ENCODE data around the gene EFR3B.
"Not testable (repeated sequence)": the region's sequence is repeated elsewhere in the genome, so short reads cannot be mapped to it uniquely, and the experiment has no call there.

The EFR3B gene

GRCh38 chr2:25090801-25091200, 48.9 kb downstream of the EFR3B start:
- H3K4me3 ChIP-seq (ENCODE audit: low read length): no peak overlapping the region
- no peak for TF ChIP-seq ZNF274 (IDR thresholded peaks at IDR 0.05; ENCODE audit: low read depth, low read length)

- TF ChIP-seq ZNF274 (IDR thresholded peaks at IDR 0.05; ENCODE audit: low read depth, low read length): no peak
- H3K4me3 ChIP-seq (ENCODE audit: low read length): no peak overlapping the region
Observed at GRCh38 chr2:25091265-25091664, 49.4 kb downstream of the EFR3B start.

GRCh38 chr2:25098056-25098455, 56.2 kb downstream of the EFR3B start:
- no peak overlapping the region for H3K4me3 ChIP-seq (ENCODE audit: low read length)
- no peak for TF ChIP-seq ZNF274 (IDR thresholded peaks at IDR 0.05; ENCODE audit: low read depth, low read length)

- TF ChIP-seq ZNF274 (IDR thresholded peaks at IDR 0.05; ENCODE audit: low read depth, low read length): no peak
Observed at GRCh38 chr2:25098670-25099486, 57.0 kb downstream of the EFR3B start.

GRCh38 chr2:25102352-25102751, 60.5 kb downstream of the EFR3B start:
- not testable (repeated sequence) for H3K4me3 ChIP-seq (ENCODE audit: low read length)

More at GRCh38 chr2:25098670-25099486, 57.0 kb downstream of the EFR3B start:
- no peak overlapping the region for H3K4me3 ChIP-seq (ENCODE audit: low read length)

GRCh38 chr2:25103287-25103871, 61.5 kb downstream of the EFR3B start:
- no peak for TF ChIP-seq ZNF274 (IDR thresholded peaks at IDR 0.05; ENCODE audit: low read depth, low read length)
- no peak overlapping the region for H3K4me3 ChIP-seq (ENCODE audit: low read length)

- TF ChIP-seq ZNF274 (IDR thresholded peaks at IDR 0.05; ENCODE audit: low read depth, low read length): no peak
- no peak overlapping the region for H3K4me3 ChIP-seq (ENCODE audit: low read length)
Observed at GRCh38 chr2:25104736-25105135, 62.9 kb downstream of the EFR3B start.

- H3K4me3 ChIP-seq (ENCODE audit: low read length): no peak overlapping the region
Observed at GRCh38 chr2:25105336-25106085, 63.6 kb downstream of the EFR3B start.

GRCh38 chr2:25109822-25110221, 67.9 kb downstream of the EFR3B start:
- H3K4me3 ChIP-seq (ENCODE audit: low read length): no peak overlapping the region
- TF ChIP-seq ZNF274 (IDR thresholded peaks at IDR 0.05; ENCODE audit: low read depth, low read length): no peak

More at GRCh38 chr2:25105336-25106085, 63.6 kb downstream of the EFR3B start:
- TF ChIP-seq ZNF274 (IDR thresholded peaks at IDR 0.05; ENCODE audit: low read depth, low read length): no peak

- no peak for TF ChIP-seq ZNF274 (IDR thresholded peaks at IDR 0.05; ENCODE audit: low read depth, low read length)
- no peak overlapping the region for H3K4me3 ChIP-seq (ENCODE audit: low read length)
Observed at GRCh38 chr2:25112113-25112512, 70.2 kb downstream of the EFR3B start.

- TF ChIP-seq ZNF274 (IDR thresholded peaks at IDR 0.05; ENCODE audit: low read depth, low read length): no peak
- H3K4me3 ChIP-seq (ENCODE audit: low read length): no peak overlapping the region
Observed at GRCh38 chr2:25115249-25115883, 73.5 kb downstream of the EFR3B start.

- no peak for TF ChIP-seq ZNF274 (IDR thresholded peaks at IDR 0.05; ENCODE audit: low read depth, low read length)
- H3K4me3 ChIP-seq (ENCODE audit: low read length): no peak overlapping the region
Observed at GRCh38 chr2:25115902-25116301, 74.0 kb downstream of the EFR3B start.

GRCh38 chr2:25116956-25117355, 75.1 kb downstream of the EFR3B start:
- no peak overlapping the region for H3K4me3 ChIP-seq (ENCODE audit: low read length)
- TF ChIP-seq ZNF274 (IDR thresholded peaks at IDR 0.05; ENCODE audit: low read depth, low read length): no peak

- H3K4me3 ChIP-seq (ENCODE audit: low read length): no peak overlapping the region
- no peak for TF ChIP-seq ZNF274 (IDR thresholded peaks at IDR 0.05; ENCODE audit: low read depth, low read length)
Observed at GRCh38 chr2:25119263-25119662, 77.4 kb downstream of the EFR3B start.
